Stimulated activated naive CD4-positive, alpha-beta T cell (primary cell): ENCODE measurements around the gene NT5C1B.
"Not testable (repeated sequence)": the region's sequence is repeated elsewhere in the genome, so short reads cannot be mapped to it uniquely, and the experiment has no call there.

Experiments
- DNase-seq, 6 experiments: peaks; one replicate each; lab custom pipeline; 2025; lab: John Stamatoyannopoulos, UW

The NT5C1B gene

DNA sequence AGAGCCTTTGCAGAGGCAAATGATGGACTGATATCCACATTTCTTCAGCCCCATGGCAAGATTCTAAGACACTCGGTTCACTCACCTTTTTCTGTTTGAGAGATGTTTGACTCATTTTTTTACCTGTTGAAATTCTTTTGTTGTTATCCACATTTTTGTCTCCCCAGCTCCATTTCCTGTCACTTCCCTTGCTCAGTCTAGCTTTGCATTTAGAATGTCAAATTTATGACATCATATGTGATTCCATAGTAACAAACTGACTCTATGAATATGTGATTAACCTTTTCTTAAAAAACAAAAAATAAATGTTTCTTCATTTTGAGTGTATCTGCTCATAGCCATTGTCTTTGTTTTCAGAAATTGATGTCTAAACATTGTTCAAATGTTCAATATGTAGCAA is at the start of gene NT5C1B:
Gene NT5C1B (minus strand): TSS at position 216 of the 400 bp plus-strand sequence. CDS start 101 bp downstream, at position 115.
- no peak for DNase-seq

DNA sequence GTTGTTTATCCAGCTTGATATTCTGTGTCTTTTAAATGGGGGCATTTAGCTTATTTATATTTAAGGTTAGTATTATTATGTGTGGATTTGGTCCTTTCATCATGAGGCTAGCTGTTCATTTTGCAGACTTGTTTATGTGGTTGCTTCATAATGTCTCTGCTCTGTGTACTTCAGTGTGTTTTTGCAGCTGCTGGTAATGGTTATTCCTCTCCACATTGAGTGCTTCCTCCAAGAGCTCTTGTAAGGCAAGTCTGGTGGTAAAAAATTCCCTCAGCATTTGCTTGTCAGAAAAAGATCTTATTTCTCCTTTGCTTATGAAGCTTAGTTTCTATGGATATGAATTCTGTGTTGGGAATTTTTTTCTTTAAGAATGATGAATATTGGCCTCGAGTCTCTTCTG is 47.8 kb upstream of the NT5C1B start:
- no peak for DNase-seq

GRCh38 chr2:18632699-18633098 is 43.3 kb upstream of the NT5C1B start:
- DNase-seq = not testable (repeated sequence)

DNA sequence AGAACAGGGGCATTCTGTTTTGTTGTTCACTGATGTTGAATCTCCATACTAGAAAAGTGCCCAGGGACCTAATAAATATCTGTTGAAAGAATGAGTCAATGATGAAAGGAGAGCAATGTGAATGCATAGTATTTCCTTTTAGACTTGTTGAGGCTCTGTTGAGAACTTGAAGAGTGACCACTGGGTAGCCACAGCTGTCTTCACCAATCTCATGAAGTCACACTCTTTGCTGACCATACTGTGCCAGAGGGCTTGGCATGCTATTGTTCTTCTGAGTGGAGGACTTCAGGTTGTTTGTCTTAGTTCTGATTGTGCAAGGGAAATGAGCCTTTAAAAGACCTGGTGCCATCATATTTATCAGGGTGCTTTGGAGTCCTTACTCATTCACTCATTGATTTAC is 41.6 kb upstream of the NT5C1B start:
- no peak for DNase-seq

- DNase-seq = no peak
Measured at GRCh38 chr2:18630541-18630940, 41.2 kb upstream of the NT5C1B start.

DNA sequence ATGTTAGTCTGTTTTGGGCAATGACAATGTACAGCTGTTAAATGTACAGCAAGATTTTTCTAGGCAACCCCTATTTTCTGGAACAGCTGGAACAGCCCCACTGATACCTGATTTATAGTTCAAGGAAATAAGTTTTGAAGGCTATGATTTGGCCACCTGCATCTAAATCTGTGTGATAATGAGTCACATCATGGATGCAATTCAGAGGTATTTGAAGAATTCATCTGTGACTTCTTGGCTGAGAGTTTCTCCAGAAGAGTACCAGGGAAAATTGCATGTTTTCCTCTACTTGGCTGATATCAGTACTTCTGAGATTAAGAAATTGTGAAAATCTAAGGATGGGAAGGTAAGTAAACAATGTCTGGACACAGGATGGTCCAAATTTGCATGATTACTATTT is 40.7 kb upstream of the NT5C1B start:
- DNase-seq = no peak

DNA sequence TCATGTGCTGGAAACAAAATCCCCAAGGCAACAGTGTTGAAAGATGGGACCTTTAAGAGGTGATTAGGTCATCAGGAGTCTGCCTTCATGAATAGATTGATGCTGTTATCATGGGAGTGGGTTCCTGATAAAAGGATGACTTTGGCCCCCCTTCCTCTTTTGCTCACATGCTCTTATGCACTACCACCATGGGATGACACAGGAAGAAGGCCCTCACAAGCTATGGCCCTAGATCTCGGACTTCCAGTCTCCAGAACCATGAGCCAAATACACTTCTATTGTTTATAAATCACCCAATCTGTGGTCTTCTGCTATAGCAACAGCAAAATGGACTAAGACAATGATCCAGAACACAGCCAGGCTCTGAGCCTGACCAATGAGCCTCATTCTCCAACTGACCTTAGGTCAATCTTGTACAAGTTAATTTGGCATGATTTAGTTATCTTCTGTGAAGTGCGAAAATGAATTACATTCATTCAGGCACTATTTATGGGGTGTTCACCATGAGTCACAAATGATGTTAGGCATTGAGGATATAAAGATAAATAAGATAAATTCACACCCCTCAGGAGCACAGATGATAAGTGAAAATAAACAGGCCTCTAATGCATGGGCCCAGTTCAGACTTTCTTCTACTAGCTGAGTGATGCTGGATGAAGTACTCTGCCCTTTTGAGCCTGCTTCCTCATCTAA is 37.7 kb upstream of the NT5C1B start:
- DNase-seq = no peak

GRCh38 chr2:18626256-18626668 is 36.9 kb upstream of the NT5C1B start:
- no peak for DNase-seq

GRCh38 chr2:18625563-18625962 is 36.2 kb upstream of the NT5C1B start:
- no peak for DNase-seq

DNA sequence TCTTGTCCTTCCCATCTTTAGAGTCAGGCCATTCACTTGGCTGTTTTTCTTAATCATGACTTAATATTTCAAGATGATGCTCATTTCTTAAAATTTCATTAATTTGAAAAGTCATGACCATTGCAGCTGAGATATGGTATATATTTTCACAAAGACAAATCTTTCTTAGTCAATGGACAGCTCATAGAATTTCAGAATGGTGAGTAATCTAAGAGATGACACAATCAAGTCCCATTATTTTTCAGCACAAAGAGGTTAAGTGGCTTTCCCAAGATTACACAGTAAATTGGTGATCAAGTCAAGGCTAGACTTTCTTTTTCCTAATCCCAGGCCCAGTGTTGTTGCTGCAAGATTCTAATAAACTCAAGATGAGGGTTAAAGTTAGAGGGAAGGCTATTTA is 34.4 kb upstream of the NT5C1B start:
- no peak for DNase-seq

GRCh38 chr2:18620867-18621632 is 31.7 kb upstream of the NT5C1B start:
- no peak for DNase-seq

- DNase-seq = no peak
Measured at GRCh38 chr2:18619091-18619490, 29.7 kb upstream of the NT5C1B start.

DNA sequence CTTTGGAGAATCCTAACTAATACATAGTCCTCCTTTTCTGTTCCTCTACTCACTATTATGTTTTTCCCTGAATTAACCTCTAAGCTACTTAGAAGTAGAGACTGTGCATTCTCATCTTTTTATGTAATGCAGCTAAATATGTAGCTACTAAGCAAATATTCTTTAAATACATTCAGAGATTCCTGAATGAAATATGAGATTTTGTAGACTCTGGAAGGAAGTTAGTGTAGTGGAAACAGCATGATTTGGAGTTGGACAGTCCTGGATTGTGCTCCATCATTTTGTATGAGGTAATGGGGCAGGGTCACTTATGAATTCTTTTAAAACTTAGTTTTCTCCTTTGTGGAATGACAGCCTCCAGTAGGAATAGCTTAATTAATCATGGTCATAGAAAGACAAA is 24.7 kb upstream of the NT5C1B start:
- DNase-seq = no peak

GRCh38 chr2:18612133-18612532 is 22.8 kb upstream of the NT5C1B start:
- DNase-seq = no peak

GRCh38 chr2:18611604-18612003 is 22.2 kb upstream of the NT5C1B start:
- no peak for DNase-seq

- DNase-seq = no peak
Measured at GRCh38 chr2:18611184-18611583, 21.8 kb upstream of the NT5C1B start.

DNA sequence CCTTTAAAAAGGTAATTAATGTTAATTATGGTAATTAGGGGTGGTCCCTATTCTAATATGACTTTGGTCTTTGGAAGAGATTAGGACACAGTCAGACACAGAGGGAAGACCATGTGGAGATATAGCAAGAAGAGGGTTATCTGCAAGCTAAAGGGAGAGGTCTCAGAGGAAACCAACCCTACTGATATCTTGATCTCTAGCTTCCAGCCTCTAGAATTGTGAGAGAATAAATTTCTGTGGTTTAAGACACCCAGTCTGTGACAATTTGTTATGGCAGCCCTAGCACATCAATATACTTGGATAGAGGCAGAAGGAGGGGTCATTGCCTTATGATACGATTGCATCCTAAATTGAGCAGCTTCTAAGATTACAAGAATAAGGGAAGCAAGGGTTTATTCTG is 21.3 kb upstream of the NT5C1B start:
- no peak for DNase-seq

GRCh38 chr2:18610090-18610489 is 20.7 kb upstream of the NT5C1B start:
- no peak for DNase-seq

DNA sequence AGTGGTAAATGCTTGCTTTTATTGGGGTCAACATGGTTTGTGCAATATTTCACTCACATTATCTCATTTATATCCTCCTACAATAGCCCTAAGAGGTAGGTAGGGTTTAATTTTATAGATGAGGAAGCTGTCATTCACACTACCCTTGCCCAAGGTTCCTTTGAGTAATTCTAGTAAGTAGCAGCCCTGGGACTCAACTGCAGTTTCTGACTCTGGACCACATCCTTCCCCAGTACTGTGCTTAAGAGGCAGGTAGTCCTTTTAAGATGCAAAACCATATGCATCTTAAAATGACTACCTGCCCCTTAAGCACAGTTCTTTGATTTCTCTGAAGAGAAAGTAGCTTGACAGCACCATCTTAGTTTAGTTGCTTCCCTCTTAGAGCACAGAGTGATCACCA is 15.7 kb upstream of the NT5C1B start:
- DNase-seq = no peak

- no peak for DNase-seq
Measured at GRCh38 chr2:18604531-18604885, 15.1 kb upstream of the NT5C1B start.

DNA sequence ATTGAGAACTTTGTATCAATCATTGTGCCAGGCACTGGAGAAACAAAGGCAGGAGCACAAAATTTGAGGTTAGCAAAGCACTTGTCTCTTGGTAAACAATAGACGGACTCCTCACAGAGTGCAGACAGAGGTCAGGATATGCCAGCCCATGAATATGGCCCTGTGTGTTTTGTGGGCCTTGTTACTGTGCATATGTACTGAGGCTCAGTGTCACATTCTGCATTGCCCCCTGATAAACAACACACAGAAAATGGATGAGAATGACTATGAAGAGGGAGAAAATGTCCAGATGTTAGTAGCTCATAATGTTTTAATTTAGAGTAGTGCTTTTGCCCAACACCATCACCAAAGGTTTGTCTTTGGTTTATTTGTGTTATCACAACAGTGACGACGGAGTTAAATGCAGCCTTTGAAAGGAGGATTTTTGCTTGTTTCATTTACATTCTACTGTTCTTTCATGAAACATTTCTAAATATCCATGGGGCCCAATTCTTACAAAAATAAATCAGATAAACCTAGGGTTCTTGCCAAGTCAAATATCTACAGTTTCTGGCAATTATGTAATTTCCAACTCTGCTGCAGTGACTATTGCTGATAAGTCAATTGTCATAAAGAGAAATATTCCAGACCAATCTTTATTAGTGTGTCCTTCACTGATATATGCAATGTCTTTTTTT is 14.6 kb upstream of the NT5C1B start:
- DNase-seq = no peak

- no peak for DNase-seq
Measured at GRCh38 chr2:18602298-18602697, 12.9 kb upstream of the NT5C1B start.

DNA sequence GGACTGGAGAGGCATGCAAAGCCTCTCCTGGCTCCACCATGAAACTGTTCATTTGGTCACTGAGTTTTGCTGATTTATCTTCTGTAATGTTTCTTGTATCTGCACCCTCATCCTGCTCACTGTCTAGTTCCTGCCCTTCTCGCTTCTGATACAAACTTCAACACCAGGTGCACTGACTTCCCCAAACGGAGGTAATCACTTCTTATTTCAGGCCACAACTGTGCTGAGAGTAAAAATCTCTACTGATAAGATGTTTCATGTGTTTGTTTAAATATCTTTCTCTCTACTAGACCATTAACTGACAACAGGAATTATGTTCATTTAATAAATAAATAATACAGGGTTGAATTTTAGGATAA is 10.9 kb upstream of the NT5C1B start:
- DNase-seq = no peak
